Measurements from ENCODE around the gene EXOC6B.

The EXOC6B gene

GRCh38 chr2:72738096-72738495 is 87.7 kb downstream of the EXOC6B start:
- no peak for DNase-seq (ENCODE audit: low read depth)

GRCh38 chr2:72734432-72734831 is 91.4 kb downstream of the EXOC6B start:
- no peak for DNase-seq (ENCODE audit: low read depth)

- DNase-seq (ENCODE audit: low read depth), result no peak
Observed at GRCh38 chr2:72731116-72731515, 94.7 kb downstream of the EXOC6B start.

- DNase-seq (ENCODE audit: low read depth), result no peak
Observed at GRCh38 chr2:72727356-72727755, 98.5 kb downstream of the EXOC6B start.

- DNase-seq (ENCODE audit: low read depth), result no peak
Observed at GRCh38 chr2:72723769-72724370, 102.0 kb downstream of the EXOC6B start.

GRCh38 chr2:72722492-72723070 is 103.3 kb downstream of the EXOC6B start:
- no peak for DNase-seq (ENCODE audit: low read depth)

GRCh38 chr2:72719416-72719815 is 106.4 kb downstream of the EXOC6B start:
- DNase-seq (ENCODE audit: low read depth), result no peak

GRCh38 chr2:72718876-72719275 is 107.0 kb downstream of the EXOC6B start:
- DNase-seq (ENCODE audit: low read depth), result no peak

- no peak for DNase-seq (ENCODE audit: low read depth)
Observed at GRCh38 chr2:72716601-72717000, 109.2 kb downstream of the EXOC6B start.

- no peak for DNase-seq (ENCODE audit: low read depth)
Observed at GRCh38 chr2:72713857-72714256, 112.0 kb downstream of the EXOC6B start.

- DNase-seq (ENCODE audit: low read depth), result no peak
Observed at GRCh38 chr2:72712977-72713376, 112.9 kb downstream of the EXOC6B start.

- no peak for DNase-seq (ENCODE audit: low read depth)
Observed at GRCh38 chr2:72712304-72712703, 113.5 kb downstream of the EXOC6B start.

- DNase-seq (ENCODE audit: low read depth), result no peak
Observed at GRCh38 chr2:72710418-72711152, 115.2 kb downstream of the EXOC6B start.

- no peak for DNase-seq (ENCODE audit: low read depth)
Observed at GRCh38 chr2:72708236-72708635, 117.6 kb downstream of the EXOC6B start.

GRCh38 chr2:72698300-72698699 is 127.5 kb downstream of the EXOC6B start:
- no peak for DNase-seq (ENCODE audit: low read depth)

GRCh38 chr2:72696559-72696958 is 129.3 kb downstream of the EXOC6B start:
- DNase-seq (ENCODE audit: low read depth), result no peak

- DNase-seq (ENCODE audit: low read depth), result no peak
Observed at GRCh38 chr2:72695676-72696075, 130.2 kb downstream of the EXOC6B start.

- no peak for DNase-seq (ENCODE audit: low read depth)
Observed at GRCh38 chr2:72694715-72695496, 130.9 kb downstream of the EXOC6B start.

GRCh38 chr2:72689579-72690195 is 136.1 kb downstream of the EXOC6B start:
- DNase-seq (ENCODE audit: low read depth), result no peak

- no peak for DNase-seq (ENCODE audit: low read depth)
Observed at GRCh38 chr2:72685638-72686213, 140.1 kb downstream of the EXOC6B start.

- no peak for DNase-seq (ENCODE audit: low read depth)
Observed at GRCh38 chr2:72682061-72682460, 143.8 kb downstream of the EXOC6B start.

Measured in stimulated activated CD8-positive, alpha-beta memory T cell treated with anti-CD3 and anti-CD28 coated beads, Interleukin-7, amount 100 ng/mL, for 24 hours (primary cell).